Omental fat pad (tissue), 4 donors: ENCODE measurements around the gene HS6ST2. TPM values are rescaled to one million over a fixed set of nuclear protein-coding genes. Genes with fewer than 3 reads are reported as not detected.
A peak's percentile ranks its signal among the peaks of the same experiment; 100 is the strongest.

Source experiments
- ATAC-seq: fragments of 150-250 bp; one replicate; pipeline ENCODE4 v1.9.1; 2016; ENCODE audit warnings: mild to moderate bottlenecking, moderate library complexity; ENCODE audit not compliant: low FRiP score
- DNase-seq: peaks from one replicate; pipeline ENCODE4 v3.0.0-alpha.2; 2019; ENCODE audit warnings: low spot score
- CTCF ChIP-seq, 3 donors: fragments of 450-650 bp; IDR thresholded peaks; one replicate each; pipeline ENCODE4 v1.5.1; 2016 to 2017; ENCODE audit warnings: antibody characterized with exemption in 3 of 3, mild to moderate bottlenecking in 3 of 3, moderate library complexity in 2 of 3
- total RNA-seq, 4 donors: library from RNA; depleted of rRNA; stranded (reverse); fragments of >200 nt; gene quantifications; one replicate each; pipeline ENCODE4 v1.1.0, GENCODE V29; 2016

HS6ST2 gene
- total RNA-seq, 4 donors from 2014 or later, result 0.13 to 1.1 (median 0.46) TPM; not detected in 1

- ATAC-seq (no peak), DNase-seq (no peak)
- no peak for TF ChIP-seq CTCF (IDR thresholded peaks at IDR 0.05)
These were observed 215.3 kb downstream of the HS6ST2 start for GRCh38 chrX:132743086-132743485.

- DNase-seq (no peak), ATAC-seq (no peak)
- no peak for TF ChIP-seq CTCF (IDR thresholded peaks at IDR 0.05)
These were observed 216.2 kb downstream of the HS6ST2 start for GRCh38 chrX:132742246-132742645.

GRCh38 chrX:132741689-132742088, 216.7 kb downstream of the HS6ST2 start:
- ATAC-seq, result no peak
- no peak for DNase-seq
- TF ChIP-seq CTCF (IDR thresholded peaks at IDR 0.05), result no peak

- DNase-seq (no peak), ATAC-seq (no peak)
These were observed 217.9 kb downstream of the HS6ST2 start for GRCh38 chrX:132740316-132741123.

GRCh38 chrX:132738951-132739350, 219.5 kb downstream of the HS6ST2 start:
- no peak for TF ChIP-seq CTCF (IDR thresholded peaks at IDR 0.05)
- ATAC-seq, result no peak
- no peak for DNase-seq

More at GRCh38 chrX:132740316-132741123, 217.9 kb downstream of the HS6ST2 start:
- TF ChIP-seq CTCF (IDR thresholded peaks at IDR 0.05), result no peak

- no peak for DNase-seq
- TF ChIP-seq CTCF (IDR thresholded peaks at IDR 0.05), result no peak
- peak; percentile 34 for ATAC-seq
These were observed 220.7 kb downstream of the HS6ST2 start for GRCh38 chrX:132737743-132738142.

- no peak for DNase-seq
- ATAC-seq, result no peak
- TF ChIP-seq CTCF (IDR thresholded peaks at IDR 0.05), result no peak
These were observed 226.2 kb downstream of the HS6ST2 start for GRCh38 chrX:132732236-132732635.
